ENCODE results near the gene LYSMD4.

LYSMD4 gene

GRCh38 chr15:99729920-99730319 is 3.3 kb downstream of the LYSMD4 start:
- DNase-seq: no peak

DNA sequence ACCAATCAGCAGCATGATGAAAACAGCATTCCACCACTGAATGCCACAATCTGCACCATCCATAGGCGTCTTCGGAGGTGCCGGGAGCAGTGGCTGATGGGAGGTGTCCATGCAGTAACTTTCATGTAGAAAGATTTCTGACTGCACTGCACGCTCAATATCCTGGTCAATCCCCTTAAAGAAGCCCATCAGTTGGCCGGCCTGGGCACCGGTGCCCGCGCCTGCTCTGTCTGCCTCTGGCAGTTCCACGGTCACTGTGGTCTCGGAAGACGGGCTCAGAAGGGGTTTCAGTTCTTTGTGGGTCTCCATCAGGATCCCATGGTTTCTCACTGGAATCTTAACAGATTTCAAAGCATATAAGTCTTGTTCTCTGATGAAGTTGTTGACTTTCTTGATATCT is 3.9 kb downstream of the LYSMD4 start:
- DNase-seq: no peak

GRCh38 chr15:99728916-99729315 is 4.3 kb downstream of the LYSMD4 start:
- no peak for DNase-seq

DNA sequence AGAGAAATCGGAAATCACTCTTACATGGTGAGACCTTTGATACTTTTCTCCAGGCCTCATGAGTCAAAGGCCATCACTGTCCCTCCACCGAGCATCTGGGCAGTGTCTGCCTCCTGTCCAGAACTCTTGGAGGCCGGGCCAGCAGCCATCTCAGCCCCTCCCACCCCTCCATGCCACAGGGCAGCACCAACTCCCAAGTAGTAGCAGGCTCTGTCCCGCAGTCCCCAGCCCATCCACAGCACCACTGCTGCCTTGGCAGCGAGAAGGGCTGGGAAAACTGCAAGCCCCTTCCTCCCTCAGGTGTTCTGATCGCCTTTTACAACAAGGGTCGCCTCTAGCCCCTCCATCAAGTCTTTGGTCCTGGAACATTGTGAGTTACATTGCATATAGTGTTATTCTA is 5.5 kb downstream of the LYSMD4 start:
- DNase-seq: no peak

DNA sequence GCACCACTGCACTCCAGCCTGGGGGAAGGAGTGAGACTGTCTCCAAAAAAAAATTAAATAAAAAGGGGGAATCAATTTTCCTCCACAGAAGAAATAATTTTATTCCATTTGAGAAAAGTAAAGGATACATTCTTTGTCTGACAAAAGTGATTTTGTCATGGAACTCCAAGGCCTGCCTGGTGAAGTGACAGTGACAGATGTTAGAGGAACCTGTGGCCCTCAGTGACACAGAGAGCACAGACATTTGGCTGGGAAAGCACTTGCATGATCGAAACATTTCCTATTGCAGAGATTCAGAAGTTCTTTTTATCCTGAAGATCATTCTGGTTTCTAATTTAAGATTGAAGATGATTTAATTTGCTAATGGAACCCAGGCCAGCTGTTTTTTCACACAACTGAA is 5.9 kb downstream of the LYSMD4 start:
- DNase-seq: no peak

DNA sequence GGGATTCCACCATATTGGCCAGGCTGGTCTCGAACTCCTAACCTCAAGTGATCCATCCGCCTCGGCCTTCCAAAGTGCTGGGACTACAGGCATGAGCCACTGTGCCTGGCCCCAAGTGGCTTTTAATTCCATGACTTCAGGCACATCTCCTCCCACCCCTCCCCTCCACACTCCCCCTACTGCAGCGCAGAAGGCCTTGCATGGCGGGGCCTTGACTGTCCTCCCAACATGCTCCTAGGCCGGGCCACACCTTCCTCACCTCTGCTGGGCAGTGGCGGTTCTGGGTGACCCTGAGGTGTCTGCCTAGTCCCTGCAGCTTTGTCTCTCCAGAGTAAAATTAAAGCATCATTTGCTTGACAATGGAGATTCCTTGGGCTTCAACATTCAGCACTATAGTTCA is 6.9 kb downstream of the LYSMD4 start:
- no peak for DNase-seq

GRCh38 chr15:99722406-99722805 is 10.8 kb downstream of the LYSMD4 start:
- no peak for DNase-seq

- DNase-seq: no peak
Measured at GRCh38 chr15:99721896-99722295, 11.3 kb downstream of the LYSMD4 start.

DNA sequence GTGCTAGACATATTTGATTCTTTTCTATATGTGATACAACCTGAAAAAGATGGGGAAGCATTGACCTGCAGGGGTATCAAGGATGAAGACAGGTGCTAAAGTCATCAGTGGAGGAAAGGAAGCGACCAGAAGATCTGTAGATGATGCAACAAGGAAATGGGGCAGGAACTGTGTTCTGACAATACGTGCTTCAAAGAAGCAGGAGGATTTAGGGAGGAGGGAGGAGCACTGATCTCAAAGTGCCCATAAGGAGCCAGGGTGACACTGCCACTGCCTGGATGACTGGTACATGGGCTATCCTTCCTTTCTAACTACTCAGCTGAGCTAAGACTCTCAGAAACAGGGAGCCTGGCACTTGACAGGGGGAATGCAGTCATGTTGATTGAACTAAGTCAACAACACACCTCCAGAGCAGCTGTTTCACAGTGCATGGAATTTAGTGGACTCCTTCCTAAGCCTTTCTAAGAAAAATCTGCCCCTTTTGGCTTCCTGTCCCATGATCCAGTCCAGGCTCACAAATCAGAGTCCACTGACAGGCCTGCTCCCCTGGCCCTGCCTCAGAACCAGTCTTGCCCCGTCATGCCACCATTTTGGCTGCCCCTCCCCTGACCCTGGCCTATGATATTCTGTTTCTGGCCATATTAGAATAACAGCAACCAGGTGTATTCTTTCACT is 12.0 kb downstream of the LYSMD4 start:
- DNase-seq: no peak

- DNase-seq: no peak
Measured at GRCh38 chr15:99720533-99720932, 12.7 kb downstream of the LYSMD4 start.

DNA sequence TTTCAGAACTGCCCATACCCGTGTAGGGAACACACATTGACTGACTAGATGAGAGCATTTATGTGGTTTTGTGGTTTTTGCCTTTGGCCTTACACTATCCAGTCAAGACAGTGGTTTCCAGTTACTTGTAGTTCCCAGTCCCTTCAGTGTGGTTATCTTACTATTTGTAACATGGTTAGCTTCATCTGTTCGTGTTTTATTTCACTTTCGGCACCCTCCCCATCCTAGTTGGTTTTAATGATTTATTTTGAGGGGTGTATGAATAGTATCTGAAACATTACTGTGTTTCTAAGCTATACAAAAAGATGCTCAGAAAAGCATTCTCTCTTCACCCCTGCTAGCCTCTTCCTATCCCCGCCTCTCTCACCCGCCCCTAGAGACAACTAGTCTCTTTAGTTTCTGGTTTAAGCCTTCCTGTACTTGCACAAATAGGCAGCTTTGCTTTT is 14.1 kb downstream of the LYSMD4 start:
- DNase-seq: peak; percentile 19

- DNase-seq: no peak
Measured at GRCh38 chr15:99718421-99718820, 14.8 kb downstream of the LYSMD4 start.

- no peak for DNase-seq
Measured at GRCh38 chr15:99717161-99718009, 15.9 kb downstream of the LYSMD4 start.

GRCh38 chr15:99716540-99717095 is 16.6 kb downstream of the LYSMD4 start:
- no peak for DNase-seq

DNA sequence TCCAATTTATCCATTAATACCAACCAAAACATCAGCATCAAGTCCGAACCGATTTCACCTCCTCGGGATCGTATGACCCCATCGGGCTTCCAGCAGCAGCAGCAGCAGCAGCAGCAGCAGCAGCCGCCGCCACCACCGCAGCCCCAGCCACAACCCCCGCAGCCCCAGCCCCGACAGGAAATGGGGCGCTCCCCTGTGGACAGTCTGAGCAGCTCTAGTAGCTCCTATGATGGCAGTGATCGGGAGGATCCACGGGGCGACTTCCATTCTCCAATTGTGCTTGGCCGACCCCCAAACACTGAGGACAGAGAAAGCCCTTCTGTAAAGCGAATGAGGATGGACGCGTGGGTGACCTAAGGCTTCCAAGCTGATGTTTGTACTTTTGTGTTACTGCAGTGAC is 20.8 kb downstream of the LYSMD4 start:
- DNase-seq: no peak

- no peak for DNase-seq
Measured at GRCh38 chr15:99711625-99712024, 21.6 kb downstream of the LYSMD4 start.

DNA sequence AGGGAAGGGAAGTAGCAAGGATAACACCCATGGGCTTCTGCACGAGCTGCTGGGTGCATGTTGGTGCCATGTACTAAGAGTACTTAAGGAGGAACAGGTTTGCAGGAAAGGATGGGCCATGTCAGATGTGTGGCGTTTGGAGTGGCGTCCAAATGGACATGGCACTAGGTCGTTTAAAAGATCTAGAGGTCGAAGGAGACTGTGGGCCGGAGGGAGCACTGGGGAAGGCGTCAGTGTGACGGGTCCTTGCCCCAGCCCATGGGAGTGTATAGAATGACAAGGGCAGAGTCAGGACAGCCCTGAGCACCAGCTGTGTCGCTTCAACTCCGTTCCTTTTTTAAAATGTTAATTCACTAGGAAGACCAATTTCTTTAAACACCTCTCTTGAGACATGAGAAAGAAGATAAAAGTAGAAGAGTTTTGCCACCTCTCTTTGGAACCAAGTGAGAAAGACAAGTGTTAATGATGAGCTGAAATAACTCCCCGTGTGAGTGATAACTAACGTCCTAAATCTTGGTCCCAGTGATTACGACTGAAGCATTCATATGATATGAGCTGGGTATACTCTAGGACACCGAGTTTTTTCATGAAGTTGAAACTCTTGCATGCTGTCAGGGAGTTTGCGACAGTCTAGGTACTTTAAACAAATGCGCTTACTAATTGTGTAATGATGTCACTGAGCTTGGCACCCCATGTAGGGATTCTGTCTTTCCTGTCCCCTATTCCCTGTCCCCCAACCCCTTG is 23.8 kb downstream of the LYSMD4 start:
- DNase-seq: no peak

DNA sequence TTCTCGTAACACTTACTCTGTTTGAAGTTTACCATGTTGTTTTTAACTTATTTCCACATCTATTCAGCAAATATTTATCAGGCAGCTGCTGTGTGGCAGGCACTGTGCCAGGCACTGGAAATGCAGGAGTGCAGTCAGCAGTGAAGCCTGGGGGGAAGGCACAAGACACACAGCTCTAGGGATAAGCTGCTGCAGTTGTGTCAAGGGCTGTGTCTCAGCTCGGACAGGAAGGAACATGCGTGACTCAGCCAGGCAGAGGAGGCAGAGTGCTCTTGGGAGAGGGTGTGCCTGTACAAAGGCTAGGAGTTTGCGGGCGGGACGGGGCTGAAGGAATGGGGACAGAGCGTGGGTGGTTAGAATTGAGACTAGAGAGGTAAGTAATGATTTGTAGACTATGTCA is 24.7 kb downstream of the LYSMD4 start:
- DNase-seq: no peak

- DNase-seq: no peak
Measured at GRCh38 chr15:99707473-99708270, 25.6 kb downstream of the LYSMD4 start.

- no peak for DNase-seq
Measured at GRCh38 chr15:99706557-99707303, 26.5 kb downstream of the LYSMD4 start.

DNA sequence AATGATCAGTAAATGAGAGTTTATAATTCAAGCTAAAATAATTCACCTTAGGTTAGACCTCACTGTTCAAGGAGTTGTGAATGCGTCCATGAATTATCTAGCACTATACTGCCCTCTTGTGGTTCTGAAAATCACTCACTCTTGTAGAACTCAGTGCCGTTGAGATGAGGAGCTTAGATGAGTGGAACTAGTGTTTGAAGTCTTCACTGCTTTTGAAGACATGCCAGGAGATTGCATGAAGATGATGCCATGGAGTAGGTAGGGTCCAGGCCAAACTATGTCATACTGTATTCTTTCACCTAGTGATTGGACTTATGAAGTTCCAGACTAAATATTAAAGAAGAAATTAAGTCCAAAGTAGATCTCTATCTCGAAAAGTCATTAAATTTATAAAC is 28.8 kb downstream of the LYSMD4 start:
- peak; percentile 46 for DNase-seq

Measured in NCI-H187 treated with DMSO at 0.1 percent for 48 hours (cell line).